Activated CD4-positive, CD25-positive, alpha-beta regulatory T cell treated with anti-CD3 and anti-CD28 coated beads, Interleukin-2, amount 50 U/mL, for 72 hours (primary cell): Measurements from ENCODE around the gene EEIG1.

ENCODE experiments used
- DNase-seq: peaks from one replicate; pipeline ENCODE4 v3.0.0; 2021

The EEIG1 gene

DNA sequence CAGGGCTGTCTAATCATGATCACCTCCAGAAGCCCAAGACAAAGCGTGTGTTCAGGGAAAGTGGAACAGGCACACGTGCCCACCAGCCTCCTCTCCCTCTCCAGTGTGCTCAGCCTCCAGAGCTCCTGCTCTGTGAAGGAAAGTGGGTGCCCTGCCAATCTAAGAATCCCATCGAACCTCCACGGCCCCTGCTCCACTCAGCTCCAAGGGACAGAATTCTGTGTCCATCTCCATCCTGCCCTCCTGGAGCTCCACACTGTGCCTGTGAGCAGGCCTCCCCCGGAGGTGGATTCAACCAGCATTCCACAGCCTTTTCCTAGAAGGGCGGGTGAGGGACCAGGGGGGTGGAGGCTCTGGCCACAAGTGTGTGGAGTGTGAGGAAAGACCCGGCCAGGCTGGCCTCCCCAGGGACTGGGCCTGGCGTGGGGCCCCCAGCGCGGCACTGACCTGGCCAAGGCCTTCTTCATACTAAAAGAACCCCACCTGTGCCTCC, 6.0 kb downstream of the EEIG1 start:
- DNase-seq: no peak

DNA sequence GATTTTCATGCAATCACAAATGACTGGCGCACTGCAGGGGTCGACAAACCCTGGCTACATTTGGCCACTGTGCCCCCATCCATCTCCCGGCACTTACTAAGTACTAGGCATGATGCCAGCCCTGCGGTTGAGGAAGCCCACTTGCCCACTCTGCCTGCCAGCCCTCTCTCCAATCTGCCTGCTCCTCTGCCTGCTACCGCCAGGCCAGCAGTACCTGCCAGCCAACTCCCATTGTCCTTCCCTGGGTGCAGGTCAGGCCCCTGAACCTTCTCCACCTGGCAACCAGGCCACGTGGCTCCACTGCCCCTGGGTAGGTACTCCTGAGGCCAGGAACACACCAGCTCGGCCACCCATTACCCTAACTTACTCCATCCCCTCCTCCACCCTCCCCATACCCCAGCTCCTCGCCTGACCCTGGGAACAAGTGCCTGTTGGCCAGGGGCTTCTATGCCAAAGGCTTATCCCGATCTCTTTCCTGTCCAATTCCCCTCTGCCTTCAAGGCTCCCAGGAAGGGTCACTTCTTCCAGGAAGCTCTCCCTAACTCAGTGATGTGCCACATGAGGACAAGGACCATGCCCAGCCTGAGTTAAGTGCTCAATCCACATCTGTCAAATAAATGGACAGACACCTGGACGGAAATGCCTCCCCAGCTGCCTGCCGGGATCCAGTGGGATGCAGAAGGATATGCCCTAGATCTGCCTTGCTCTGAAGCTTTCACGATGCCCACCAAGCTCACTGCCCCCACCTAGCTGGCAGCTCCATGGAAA, 6.6 kb downstream of the EEIG1 start:
- DNase-seq: peak; percentile 29

DNA sequence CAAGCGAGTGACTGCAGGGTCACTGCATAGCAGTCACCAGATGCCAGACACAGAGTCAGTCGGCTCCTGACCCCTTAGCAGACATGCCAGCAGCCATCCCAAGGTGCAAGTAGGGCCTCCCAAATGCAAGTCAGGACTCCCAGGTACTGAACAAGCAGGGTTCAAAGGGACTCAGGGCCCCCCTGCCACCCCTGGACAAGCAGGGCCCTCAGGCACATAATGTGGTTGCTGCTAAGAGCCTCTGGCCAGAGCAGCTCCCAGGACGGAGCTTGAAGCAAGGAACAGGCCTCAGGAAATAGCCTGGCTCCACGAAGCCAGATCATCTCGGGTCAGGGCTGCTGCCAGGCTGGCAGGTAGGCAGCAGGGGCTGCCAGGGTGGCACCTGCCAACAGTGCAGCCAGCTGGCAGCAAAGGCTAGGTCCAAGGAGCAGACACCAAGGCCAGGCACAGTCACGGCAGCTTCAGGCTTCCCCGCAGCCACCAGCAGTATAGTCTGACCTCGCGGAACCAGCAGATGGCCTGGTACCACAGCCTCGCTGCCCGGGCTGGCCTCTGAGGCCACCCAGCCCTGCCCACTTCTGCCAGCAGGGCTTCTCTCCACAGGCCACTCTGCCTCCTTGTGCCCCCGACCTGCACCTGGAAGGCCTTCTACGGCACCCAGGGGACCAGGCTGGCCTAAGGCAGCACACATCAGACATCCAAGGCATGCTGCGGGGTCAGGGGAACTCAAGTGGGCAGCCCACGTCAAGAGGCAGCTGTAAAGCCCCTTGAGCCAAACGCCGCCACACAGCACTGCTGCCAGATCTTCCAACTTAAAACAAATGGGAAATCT, 7.4 kb downstream of the EEIG1 start:
- DNase-seq: peak; percentile 30

DNA sequence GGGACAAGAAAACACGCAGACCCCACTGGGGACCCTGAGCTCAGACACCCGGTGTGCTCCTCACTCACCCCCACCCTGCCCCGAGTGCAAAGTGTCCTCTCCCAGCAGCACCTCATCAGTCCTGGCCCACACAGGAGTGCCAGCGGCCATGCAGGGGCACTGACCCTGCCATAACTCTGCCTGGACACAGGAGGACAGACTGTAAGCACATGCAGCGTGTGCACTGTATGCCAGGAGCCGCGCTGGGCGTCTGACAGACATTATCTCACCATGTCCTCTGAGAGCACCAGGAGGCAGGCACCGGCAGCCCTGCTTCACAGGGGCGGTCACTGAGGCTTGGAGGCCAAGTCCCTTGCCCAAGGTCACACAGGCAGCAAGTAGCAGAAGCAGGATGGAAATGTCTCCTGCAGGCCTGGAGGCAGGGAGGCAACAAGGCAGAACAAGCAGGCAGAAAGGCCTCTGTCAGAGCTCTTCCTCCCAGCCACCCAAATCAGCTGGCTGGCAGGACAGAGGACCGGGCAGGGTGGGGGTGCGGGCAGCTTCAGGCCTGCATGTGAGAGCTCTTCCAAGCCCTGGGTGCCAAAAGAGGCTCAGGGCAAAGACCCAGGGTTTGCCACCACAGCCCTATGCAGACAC, 8.4 kb downstream of the EEIG1 start:
- DNase-seq: no peak

DNA sequence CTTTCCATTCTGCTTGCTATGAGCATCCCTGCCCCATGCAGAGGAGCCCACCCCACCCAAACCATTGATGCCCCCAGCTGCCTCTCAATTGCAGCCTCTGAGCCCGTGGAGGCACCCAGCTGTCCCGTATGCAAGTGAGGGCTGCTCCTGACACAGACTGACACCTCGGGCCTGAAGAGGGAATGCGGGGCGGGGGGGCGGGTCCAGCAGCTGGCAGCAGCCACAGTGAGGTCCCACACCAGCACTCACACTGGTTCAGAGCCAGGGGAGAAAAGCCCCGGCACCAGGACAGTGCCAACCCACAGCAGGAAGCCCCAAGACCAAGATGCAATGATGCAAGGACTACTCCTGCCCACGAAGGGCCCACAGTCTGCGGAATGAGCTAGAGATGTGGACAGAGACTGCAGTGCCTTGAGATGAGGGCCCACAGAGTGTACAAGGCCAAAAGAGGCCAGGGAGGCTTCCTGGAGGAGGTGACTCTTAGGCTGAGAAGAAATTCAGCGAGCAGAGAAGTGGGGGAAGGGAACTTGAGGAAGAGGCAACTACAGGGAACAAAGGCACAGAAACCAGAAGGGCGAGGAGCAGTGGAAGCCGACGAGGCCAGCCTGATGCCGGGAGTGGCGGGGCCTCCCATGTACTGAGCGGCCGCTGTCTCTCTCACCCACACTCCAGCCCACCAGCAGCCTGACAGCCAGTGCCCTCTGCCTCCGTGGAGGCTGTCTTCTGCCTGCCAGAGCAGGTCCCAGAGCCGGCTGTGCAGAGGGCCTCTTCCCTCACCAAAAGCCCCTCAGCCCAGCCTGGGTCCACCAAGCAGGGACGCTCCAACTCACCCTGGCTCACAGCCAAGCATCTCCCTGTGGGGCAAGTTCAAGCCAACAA, 9.2 kb downstream of the EEIG1 start:
- DNase-seq: peak; percentile 44

DNA sequence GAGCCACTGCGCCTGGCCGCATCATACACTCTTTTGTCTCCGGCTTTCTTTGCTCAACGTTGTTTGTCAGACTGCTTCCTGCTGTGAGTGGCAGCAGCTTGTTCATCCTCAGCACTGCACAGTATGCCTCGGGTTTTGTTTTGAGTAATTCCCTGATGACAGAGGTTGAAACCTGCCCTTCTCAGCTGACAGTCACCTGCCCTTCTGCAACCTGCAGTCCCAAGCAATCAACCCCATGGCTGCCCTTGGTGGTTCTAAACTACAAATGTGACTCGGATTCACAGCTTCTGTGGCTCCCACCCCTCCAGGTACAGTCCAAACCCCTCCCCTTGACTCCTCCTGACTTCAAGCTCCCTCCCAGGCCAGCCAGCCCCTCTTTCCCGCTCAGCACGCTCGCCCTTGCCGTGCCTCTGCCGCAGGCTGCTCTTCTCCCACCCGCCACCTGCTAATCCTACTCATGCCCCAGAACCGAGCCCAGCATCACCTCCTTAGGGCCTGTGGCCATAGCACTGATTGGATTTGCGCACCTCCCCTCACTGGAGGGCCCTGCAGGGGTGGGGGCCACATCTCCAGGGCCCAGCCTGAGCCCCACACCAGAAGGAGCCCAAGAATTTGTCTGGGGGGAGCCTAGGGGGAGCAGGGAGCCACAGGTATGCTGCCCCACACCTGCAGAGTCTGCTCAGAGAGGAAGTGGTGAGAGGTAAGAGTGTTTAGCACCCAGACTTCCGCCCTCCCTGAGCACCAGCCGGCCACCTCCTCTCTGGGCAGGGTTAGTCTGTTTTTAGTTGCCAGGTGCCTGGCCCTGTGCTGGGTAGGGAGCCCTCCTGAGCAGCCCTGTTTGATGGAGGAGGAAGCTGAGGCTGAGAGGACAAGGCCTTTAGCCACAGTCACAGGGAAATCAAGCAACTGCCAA, 10.1 kb downstream of the EEIG1 start:
- DNase-seq: peak; percentile 63

DNA sequence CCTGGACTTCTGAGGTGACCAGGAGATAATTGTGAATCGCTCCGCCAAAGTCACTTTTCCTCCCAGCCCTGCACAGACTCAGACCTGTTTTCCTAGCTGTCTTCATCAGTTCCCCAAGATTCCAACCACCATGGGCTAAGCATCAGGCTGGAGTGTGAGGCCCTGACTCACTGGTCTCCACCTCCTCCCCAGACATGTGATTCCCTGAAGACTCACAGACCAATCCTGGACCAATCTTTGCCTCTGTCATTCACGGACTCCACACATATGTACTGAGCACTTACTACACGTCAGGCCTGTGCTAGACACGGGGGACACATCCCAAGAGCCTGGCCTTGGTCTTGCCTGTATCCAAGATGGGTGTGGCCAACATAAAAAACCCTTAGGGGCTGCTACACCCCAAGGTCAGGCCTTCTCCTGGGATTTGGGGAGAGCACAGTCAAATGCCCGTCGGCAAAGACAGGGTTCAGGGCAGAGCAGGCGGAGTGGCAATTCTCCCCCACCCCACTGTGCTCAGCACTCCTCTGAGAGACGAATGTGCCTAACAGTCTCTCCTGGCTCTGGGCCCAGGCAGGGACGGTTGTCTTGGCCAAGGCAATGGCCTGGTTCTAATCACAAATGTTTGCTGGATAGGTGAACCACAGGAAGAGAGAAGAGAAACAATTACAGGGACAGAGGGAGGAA, 11.9 kb downstream of the EEIG1 start:
- DNase-seq: no peak

DNA sequence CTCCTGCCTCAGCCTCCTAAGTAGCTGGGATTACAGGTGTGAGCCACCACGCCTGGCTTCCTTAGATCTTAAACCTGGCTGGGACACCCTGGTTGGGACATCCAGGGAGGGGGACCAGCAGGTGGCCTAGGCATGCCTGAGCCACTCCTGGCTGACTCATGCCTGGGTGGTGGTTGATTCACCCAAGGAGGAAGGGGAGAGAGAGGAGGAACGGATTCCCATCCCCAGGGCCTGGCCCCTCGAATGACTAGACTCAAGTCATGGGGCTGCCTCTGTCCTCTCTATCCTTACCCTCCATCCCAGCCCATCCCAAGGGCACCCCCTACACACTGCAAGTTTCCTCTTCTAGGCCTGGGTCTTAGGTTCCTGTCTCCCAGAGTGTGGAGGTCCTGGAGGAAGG, 12.7 kb downstream of the EEIG1 start:
- peak; percentile 31 for DNase-seq

DNA sequence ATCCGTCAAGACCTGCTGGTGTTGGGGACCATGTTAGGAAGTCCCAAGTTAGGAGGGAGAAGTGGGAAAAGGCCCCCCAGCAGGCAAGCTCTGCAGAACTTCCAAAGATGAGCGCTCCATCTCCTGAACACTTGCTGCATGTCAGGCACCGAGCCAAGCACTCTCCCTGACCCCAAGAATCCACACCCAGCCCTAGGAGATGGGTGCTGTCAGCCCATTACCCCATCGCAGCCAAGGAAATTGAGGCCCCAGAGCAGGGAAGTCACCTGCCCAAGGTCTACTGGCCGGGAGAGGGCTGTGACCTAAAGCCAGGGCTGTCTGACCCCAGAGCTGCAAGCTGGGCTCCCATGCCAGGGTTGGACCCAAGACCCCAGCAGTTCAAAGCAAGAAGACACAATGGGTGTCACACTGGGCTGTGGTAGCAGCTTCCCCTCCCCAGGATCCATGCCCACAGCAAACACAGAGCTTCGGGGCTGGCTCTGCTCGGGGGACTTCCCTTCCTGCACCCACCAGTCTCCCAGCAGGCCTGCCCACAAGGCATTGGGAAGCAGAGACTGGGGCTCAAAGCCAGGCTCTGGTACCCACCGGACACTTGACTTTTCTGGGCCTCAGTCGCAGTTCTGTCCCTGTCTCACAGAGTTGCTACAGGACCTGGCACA, 13.5 kb downstream of the EEIG1 start:
- peak; percentile 32 for DNase-seq

DNA sequence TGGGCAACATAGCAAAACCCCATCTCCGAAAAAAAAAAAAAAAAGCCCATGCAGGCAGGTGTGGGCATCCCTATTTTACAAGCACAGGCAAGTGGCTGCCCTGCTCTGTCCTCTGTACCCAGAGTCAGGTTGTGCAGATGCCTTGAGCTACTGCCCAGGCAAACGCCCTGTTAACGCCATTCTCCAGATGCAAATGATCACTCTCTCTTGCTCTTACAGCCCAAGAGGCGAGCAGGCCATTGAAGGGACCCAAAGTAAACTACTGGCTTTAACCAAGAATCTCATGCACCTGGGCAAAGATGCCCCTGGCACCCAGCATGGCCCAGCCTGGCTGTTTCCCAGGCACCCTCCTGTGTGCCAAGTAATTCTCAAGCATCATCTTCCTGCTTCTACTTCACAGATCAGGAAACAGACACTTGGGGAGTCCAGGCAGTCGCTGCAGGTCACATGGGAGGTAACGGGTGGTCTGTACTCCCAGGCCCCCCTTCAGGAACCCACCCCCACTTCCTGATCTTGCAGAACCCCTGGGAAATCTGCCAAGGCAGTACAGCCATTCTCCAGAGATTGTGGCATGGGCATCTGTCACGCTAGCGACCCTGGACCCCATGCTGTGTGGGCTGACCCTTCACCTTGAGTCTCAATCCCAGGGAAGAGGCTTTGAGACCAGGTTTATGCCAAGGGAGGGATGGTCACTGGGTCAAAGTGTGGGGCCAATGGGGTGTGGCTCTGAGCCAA, 14.2 kb downstream of the EEIG1 start:
- DNase-seq: no peak

DNA sequence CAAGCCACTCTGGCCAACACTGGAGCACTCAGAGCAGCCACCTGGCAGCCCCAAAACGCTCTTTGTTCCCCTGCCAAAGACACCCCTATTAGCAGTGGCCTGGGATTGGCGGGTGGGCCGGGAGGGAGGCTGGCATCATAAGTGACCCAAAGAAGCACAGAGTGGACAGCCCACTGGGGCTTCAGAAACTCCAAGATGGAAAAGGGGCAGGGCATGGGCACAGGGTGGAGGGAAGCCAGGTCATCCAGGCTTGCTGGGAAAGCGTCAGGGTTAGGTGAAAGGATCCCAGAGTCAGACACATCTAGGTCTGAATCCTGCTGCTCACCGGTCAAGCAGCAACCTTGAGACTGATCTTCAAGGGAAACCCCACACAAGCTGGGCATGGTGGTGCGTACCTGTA, 14.8 kb downstream of the EEIG1 start:
- no peak for DNase-seq

DNA sequence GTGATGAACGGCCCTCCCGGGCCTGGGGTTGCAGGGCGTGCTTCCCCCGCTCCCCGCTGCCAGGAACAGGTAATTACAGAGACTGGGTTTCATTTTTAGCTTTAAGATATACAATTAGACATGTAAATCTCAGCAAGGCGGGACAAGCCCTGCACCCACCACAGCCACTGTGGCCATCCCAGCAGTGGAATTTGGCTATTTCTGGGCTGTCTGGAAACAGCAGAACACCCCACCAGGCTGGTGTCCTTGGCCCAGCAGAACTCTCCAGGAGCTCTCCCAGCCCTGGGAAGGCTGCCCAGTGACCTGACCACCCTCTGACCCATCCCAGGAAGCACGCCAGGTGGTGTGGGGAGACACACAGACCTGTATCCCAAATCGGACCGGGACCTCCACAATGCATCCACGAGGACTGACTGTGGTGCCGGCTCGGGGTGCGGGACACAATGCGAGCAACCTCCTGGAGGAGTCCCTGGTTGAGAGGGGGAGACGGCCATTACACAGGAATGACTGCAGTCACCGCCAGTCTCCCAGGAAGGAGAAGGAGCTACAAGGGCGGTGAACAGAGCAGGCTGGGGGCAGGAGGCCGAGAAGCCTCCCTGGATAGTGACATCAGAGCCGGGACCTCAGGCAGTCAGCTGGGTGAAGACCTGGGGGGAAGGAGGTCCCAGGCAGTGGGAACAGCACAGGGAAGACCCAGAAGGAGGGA, 17.3 kb downstream of the EEIG1 start:
- DNase-seq: peak; percentile 30

DNA sequence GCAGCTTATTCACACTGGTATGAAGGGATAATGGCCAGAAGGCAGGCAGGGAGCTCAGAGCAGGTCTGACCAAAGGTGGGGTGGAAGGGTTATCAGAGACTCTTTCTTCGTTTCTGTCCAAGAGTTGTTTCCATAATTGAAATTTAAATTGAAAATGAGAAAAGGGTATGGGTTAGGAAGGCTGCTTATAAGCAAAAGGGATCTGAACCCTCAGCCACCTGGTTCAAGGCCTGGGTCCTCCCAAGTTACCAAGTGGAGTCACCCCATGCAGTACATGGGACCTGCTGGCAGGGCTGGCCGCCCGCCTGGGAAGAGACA, 17.8 kb downstream of the EEIG1 start:
- no peak for DNase-seq

DNA sequence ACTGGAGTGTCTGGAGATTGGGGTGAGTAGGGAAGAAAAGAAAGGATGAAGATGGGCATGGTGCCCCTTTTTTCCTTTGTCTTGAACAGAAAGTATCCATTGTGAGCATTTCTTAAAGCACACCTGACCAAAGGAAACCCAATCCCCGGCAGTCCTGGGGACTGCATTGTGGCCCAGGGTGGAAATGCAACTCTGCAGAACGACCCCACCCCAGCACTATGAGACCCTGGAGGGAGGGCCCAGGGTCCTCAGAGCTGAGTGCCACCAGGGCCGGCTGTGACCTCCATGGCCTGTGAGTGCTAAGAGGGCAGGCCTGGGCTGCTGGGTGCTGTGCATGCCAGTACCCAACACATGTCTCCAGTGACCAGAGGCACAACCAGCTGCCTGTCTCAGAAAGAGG, 18.5 kb downstream of the EEIG1 start:
- no peak for DNase-seq

DNA sequence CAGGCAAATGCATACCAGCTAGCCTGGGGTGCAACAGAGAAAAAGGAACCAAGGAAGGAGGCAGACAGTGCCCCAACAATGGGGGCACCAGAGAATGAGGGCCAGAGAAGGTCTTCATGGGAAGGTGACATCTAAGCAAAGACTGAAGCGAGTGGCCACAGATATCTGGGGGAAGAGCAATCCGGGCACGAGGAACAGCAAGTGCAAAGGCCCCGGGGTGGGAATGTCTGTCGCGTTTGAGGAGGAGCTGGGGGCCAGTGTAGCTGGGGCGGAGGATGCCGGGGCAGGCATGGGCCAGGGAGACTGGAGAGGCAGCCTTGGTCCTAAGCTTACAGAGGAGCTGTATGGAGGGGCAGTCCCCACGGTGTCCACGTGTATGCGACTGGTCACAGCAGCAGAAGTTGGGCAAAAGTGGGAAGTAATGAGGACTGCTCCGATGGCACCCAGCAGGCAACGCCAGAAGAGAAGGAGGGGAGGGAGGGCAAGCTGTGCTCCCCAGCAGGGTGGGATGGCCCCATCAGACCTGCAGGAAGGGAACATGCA, 19.1 kb downstream of the EEIG1 start:
- DNase-seq: no peak

DNA sequence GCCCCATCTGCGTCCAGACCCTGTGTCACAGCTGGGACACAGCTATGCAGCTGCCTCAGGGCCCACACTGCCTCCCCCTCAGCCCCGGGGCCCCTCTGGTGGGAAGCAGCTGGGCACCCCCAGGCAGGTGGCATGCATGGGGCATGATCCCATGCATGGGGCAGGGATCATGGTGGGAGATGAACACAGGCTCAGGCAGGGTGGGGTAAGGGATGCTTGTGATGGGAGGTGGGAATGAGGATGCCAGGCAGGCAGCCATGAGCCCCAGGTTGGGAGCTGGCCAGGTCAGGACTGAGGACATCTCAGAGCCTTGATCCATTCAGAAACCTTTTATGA, 19.7 kb downstream of the EEIG1 start:
- no peak for DNase-seq

DNA sequence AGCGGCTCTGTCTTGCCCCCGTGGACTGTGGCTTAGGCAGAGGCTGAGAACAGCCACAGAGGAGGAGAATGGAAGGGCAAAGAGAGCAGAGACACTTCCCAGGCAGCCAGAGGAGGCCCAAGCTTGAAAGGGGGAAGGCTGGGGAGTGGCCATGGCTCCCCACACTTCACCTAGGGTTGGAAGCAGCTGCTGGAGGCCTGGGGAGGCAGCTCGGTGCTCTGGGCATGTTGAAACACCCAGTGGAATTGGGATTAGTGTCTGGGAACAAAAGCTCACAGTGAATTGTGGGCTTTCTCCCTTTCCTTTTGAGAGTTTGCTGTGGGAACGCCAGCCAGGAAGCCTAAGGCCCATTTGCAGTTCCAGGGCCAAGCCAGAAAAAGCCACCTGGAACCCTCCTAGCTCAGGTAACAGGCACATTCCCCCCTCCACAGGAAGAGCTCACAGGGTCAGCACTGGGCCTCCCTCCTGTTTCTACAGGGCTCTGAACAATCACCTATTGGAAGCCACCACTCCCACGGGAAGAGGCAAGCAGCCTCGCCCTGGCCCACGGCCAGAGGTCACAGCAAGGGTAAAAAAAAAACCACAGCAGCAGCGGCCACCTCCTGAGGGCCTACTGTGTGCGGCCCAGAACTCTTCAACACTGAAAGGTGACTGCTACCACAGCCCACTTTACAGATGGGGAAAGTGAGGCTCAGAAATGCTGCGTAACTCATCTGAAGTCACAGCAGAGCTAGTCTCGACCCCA, 20.2 kb downstream of the EEIG1 start:
- DNase-seq: no peak

DNA sequence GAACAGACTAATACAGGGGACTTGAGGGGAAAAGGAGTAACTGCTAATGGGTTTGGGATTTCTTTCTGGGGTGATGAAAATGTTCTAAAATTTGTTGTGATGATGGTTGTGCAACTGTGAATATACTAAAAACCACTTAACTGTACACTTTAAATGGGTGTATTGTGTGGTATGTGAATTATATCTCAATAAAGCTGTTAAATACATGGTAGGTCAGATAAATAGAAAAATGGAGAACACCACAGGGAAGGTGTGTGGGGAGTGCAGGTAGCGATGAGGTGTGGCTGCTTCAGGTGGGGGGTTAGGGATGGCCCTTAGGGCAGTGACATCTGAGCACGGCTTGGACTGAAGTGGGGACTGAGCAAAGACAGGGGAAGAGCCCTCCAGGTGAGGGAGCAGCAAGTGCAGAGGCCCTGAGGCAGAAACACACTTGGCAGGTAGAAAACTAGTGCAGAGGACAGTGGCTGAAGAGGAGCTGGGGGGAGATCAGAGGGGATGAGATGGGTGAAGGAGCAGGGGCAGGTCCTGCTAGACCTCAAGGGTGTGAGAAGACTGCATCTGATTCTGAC, 20.9 kb downstream of the EEIG1 start:
- DNase-seq: no peak
